VCaP (cell line): Measurements from ENCODE around the gene RALGPS2.

Experiments used
- H3K27ac ChIP-seq: fragments of 450-650 bp; 2 replicates; pipeline ENCODE4 v1.5.1; 2017
- TF ChIP-seq, protein P1 (sequence below): fragments of 450-650 bp; conservative IDR thresholded peaks from 2 replicates; pipeline ENCODE4 v1.5.1; 2017; ENCODE audit warnings: mild to moderate bottlenecking, moderate library complexity

Gene RALGPS2

DNA sequence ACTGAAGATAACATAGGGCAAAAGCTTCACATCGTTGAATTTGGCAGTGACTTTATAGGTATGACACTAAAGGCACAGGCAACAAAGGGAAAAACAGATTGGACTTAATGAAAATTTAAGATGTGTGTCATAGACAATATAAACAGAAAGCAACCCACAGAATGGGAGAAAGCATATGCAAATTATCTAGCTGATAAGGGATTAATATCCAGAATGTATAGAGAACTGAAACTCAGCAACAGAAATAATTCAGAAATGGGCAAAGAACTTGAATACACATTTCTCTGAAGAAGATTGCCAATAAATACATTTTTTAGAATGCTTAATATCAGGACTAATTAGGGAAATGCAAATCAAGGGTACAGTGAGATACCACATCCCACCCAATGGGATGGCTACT lies 201.0 kb downstream of the RALGPS2 start:
- TF ChIP-seq, protein P1, sequence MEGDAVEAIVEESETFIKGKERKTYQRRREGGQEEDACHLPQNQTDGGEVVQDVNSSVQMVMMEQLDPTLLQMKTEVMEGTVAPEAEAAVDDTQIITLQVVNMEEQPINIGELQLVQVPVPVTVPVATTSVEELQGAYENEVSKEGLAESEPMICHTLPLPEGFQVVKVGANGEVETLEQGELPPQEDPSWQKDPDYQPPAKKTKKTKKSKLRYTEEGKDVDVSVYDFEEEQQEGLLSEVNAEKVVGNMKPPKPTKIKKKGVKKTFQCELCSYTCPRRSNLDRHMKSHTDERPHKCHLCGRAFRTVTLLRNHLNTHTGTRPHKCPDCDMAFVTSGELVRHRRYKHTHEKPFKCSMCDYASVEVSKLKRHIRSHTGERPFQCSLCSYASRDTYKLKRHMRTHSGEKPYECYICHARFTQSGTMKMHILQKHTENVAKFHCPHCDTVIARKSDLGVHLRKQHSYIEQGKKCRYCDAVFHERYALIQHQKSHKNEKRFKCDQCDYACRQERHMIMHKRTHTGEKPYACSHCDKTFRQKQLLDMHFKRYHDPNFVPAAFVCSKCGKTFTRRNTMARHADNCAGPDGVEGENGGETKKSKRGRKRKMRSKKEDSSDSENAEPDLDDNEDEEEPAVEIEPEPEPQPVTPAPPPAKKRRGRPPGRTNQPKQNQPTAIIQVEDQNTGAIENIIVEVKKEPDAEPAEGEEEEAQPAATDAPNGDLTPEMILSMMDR = no peak

DNA sequence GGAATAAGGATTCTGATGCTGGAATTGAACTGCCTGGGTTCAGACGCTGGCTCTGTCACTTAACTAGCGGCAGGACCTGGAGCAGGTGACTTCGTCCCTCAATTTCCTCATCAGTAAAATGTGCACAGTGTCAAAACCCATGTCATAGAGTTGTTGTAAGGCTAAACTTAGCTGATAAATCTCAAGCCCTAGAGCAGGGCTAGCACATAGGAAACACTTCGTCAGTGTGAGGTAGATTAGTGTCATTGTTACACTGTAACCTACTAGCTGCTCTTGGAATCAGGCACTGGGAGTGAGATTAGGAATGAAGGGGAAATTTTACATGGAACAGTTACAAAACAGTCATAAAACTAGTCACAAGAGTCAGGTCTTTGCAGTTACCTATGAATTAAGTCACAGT lies 202.0 kb downstream of the RALGPS2 start:
- TF ChIP-seq, protein P1 = no peak
- no peak overlapping the region for H3K27ac ChIP-seq

More for the DNA sequence above, 201.0 kb downstream of the RALGPS2 start:
- H3K27ac ChIP-seq = no peak overlapping the region

DNA sequence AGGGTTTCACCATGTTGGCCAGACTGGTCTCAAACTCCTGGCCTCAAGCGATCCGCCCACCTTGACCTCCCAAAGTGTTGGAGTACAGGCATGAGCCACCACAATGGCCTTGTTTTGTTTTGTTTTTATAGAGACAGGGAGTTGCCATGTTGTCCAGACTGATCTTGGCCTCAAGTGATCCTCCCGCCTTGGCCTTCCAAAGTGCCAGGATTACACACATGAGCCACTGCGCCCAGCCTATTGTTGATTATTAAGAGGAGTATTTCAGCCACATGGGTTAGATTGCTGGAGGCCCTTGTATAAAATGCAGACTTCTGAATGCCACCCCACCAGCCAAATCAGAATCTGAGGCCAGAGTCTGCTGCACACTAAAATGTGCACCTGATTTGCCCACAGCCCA lies 203.0 kb downstream of the RALGPS2 start:
- H3K27ac ChIP-seq = no peak overlapping the region
- TF ChIP-seq, protein P1 = no peak

DNA sequence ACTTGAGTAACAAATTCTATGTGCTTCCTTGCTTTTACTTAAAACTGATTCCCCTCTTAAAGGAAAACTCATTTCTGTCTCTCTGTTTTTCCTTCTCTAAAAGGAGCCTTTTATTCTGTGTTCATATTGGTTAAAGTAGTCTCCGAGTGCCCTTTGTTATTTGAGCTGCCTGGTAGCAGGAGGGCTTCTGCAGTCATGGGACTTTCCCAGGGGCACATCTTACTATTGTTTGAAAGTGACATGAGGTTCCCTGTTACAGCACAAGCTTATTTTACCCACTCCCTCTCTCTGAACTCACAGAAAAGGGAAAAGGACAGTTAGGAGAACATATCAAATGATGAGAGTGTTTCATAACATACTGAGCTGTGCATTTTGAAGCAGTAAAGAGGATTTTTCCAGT lies 203.9 kb downstream of the RALGPS2 start:
- no peak overlapping the region for H3K27ac ChIP-seq
- TF ChIP-seq, protein P1 = no peak

DNA sequence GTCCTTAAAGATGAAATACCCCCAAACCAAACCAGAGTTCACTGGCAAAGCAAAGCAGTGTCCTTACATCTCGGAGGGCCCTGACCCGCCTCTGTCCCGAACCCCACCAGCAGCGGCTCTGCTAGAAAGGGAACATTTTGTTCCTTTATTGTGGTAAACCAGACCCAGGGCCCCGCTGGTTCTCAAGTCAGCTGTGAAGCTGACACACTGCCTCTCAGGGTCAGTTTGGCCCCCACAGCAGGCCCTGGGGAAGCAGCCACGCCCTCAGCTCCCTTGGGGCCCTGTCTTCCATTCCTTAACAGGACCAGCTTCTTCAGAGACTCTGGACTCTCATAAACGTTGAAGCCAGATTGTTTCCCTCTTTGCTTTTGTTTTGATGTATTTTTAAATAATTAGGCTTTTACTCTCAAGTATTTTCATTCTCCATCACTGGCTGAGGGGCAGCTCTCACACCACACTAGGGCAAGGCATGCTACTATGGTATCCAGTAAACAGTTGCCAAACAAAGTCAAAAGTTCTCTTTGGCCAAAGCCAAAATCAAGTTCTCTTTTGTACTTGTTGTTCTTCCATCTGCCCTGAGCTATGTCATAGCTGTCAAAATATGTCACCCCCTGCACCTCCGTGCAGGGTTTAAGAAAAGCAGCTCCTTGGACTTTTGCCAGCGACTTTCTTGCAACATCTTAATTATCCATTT lies 207.0 kb downstream of the RALGPS2 start:
- H3K27ac ChIP-seq = no peak overlapping the region
- TF ChIP-seq, protein P1 = no peak

DNA sequence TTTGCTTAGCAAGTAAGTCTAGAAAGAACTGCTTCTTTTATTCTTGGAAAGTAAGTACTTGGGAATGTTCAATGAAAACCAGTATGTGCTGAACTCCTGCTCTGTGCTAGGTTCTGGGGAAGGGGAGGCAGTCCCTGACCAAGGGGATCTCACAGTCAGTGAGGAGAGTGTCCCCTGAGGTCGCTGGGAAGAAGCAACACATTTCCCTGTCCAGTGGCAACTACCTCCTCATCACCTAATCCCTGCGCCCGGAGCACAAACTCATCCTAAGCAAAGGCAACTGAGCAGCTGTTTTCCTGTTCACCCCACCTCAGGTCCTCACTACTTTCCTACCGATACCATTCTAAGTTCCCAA lies 207.5 kb downstream of the RALGPS2 start:
- TF ChIP-seq, protein P1 = no peak
- no peak overlapping the region for H3K27ac ChIP-seq

DNA sequence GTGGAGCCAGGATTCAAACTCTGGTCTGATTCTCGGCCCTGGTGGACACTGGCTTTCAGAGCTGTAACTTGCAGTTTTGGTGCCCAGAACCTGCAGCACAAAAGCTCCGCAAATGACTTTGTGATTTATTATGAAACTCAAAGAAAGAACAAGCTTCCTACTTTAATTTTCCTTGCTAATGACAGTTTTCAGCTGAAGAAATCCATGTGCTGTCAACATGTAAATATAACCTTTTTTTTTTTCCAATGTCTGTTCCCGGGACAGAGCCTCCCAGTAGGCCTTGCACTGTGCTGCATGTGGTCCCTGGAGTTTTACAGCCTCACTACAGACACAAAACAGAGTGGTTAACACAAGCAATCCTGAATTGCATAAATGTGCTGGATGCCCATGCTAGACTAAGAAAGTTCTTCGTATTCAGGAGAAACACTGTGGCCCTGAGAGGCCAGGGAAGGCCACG lies 208.1 kb downstream of the RALGPS2 start:
- no peak overlapping the region for H3K27ac ChIP-seq
- TF ChIP-seq, protein P1 = no peak
